ENCODE results near the gene GPC6. TPM values are rescaled to one million over a fixed set of nuclear protein-coding genes. Genes with fewer than 3 reads are reported as not detected.

Gene GPC6
- total RNA-seq, 1 donor from 2014 or later: 13.8 TPM

GRCh38 chr13:94345374-94346195, 1119.0 kb downstream of the GPC6 start:
- Histone ChIP-seq H3K9me3 (no peaks in the 10 kb centered on the region), H3K27ac (no peak overlapping the region), H3K36me3 (no peaks in the 10 kb centered on the region), H3K27me3 (no peaks in the 10 kb centered on the region), H3K4me1 (peaks cover 15% of the 10 kb centered on the region), H3K4me3 (no peak overlapping the region)
- TF ChIP-seq POLR2AphosphoS5 (IDR thresholded peaks at IDR 0.05; ENCODE audit: insufficient read depth in 1 of 2, low read depth in 1 of 2): no peak
- peak in 1 of 2 donors; percentile 27 for DNase-seq (ENCODE audit: extremely low spot score in 2 of 2)
- intact Hi-C loops (cut with DNase I): no loop called here

DNA sequence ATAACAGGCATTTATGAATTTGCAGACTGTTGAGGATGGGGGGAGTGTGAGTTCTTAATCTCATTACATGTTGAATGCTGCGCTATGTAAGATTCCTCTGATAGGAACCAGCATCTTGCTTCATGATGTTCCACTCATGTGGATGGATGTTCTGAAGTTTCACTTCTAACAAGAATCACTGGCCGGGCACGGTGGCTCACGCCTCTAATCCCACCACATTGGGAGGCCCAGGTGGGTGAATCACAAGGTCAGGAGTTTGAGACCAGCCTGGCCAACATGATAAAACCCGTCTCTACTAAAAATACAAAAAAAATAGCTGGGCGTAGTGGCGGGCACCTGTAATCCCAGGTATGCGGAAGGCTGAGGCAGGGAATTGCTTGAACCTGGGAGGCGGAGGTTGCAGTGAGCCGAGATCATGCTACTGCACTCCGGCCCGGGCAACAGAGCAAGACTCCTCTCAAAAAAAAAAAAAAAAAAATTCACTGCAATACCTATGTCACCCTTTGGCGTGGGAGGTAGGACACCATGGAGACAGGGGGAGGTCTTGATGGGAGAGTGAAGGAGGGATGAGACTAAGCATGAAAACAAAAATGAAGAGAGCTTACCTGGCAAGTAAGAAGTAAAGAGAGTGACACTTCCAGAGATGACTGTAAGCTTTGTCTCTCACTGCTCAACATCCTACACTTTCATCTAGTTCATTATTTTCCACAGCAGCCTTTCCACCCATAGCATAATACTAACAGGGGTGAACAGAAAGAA, 1119.8 kb downstream of the GPC6 start:
- no peaks in the 10 kb centered on the region for H3K9me3 ChIP-seq
- no peak overlapping the region for H3K27ac ChIP-seq
- H3K27me3 ChIP-seq: no peaks in the 10 kb centered on the region
- TF ChIP-seq CTCF (IDR thresholded peaks at IDR 0.05): no peak
- TF ChIP-seq POLR2A (IDR thresholded peaks at IDR 0.05): no peak
- no peak for TF ChIP-seq POLR2AphosphoS5 (IDR thresholded peaks at IDR 0.05; ENCODE audit: insufficient read depth in 1 of 2, low read depth in 1 of 2)
- intact Hi-C loops (cut with DNase I): no loop called here
- no peaks in the 10 kb centered on the region for H3K36me3 ChIP-seq
- DNase-seq (ENCODE audit: extremely low spot score in 2 of 2): peak in 1 of 2 donors; percentile 52
- peaks cover 15% of the 10 kb centered on the region for H3K4me1 ChIP-seq
- H3K4me3 ChIP-seq: no peak overlapping the region

GRCh38 chr13:94351292-94351990, 1124.8 kb downstream of the GPC6 start:
- Histone ChIP-seq H3K27ac (no peak overlapping the region), H3K4me3 (no peak overlapping the region), H3K9me3 (no peaks in the 10 kb centered on the region), H3K4me1 (no peaks in the 10 kb centered on the region), H3K27me3 (no peaks in the 10 kb centered on the region), H3K36me3 (no peaks in the 10 kb centered on the region)
- intact Hi-C loops (cut with DNase I): no loop called here
- TF ChIP-seq POLR2A (IDR thresholded peaks at IDR 0.05) (no peak), CTCF (IDR thresholded peaks at IDR 0.05) (no peak), POLR2AphosphoS5 (IDR thresholded peaks at IDR 0.05; ENCODE audit: insufficient read depth in 1 of 2, low read depth in 1 of 2) (no peak)
- peak in 1 of 2 donors; percentile 42 for DNase-seq (ENCODE audit: extremely low spot score in 2 of 2)

GRCh38 chr13:94352057-94352456, 1125.5 kb downstream of the GPC6 start:
- no peaks in the 10 kb centered on the region for H3K27me3 ChIP-seq

More at GRCh38 chr13:94352057-94352456, 1125.5 kb downstream of the GPC6 start:
- no peak overlapping the region for H3K4me3 ChIP-seq
- intact Hi-C loops (cut with DNase I): no loop called here
- H3K36me3 ChIP-seq: no peaks in the 10 kb centered on the region
- no peaks in the 10 kb centered on the region for H3K9me3 ChIP-seq
- DNase-seq (ENCODE audit: extremely low spot score in 2 of 2): peak in 1 of 2 donors; percentile 62
- no peak overlapping the region for H3K27ac ChIP-seq
- TF ChIP-seq POLR2A (IDR thresholded peaks at IDR 0.05) (no peak), CTCF (IDR thresholded peaks at IDR 0.05) (no peak), POLR2AphosphoS5 (IDR thresholded peaks at IDR 0.05; ENCODE audit: insufficient read depth in 1 of 2, low read depth in 1 of 2) (no peak)
- H3K4me1 ChIP-seq: no peaks in the 10 kb centered on the region

All from vagina (tissue), 2 donors.